Transverse colon (tissue), 4 donors: Measurements from ENCODE around the gene SCRN3. TPM values are rescaled to one million over a fixed set of nuclear protein-coding genes. Genes with fewer than 3 reads are reported as not detected.

Experiments
- DNase-seq: peaks from one replicate; pipeline ENCODE4 v3.0.0-alpha.2; 2019
- H3K27ac ChIP-seq, 4 donors: fragments of 200-600 bp; sonication (generic); 2 replicates each; pipeline ENCODE4 v1.5.1; 2016 to 2018; ENCODE audit warnings: inconsistent platforms in 4 of 4
- H3K27me3 ChIP-seq: fragments of 200-600 bp; sonication (generic); 2 replicates; pipeline ENCODE4 v1.5.1; 2017; ENCODE audit warnings: inconsistent platforms
- H3K36me3 ChIP-seq, 4 donors: fragments of 200-600 bp; sonication (generic); 2 replicates each; pipeline ENCODE4 v1.5.1; 2017 to 2019; ENCODE audit warnings: inconsistent platforms in 4 of 4
- H3K4me1 ChIP-seq, 4 donors: fragments of 200-600 bp; sonication (generic); 2 replicates each; pipeline ENCODE4 v1.5.1; 2017 to 2020; ENCODE audit warnings: inconsistent platforms in 4 of 4
- H3K4me3 ChIP-seq, 4 donors: fragments of 200-600 bp; sonication (generic); 1 replicate in 1 of 4; 2 replicates in 3 of 4; pipeline versions ENCODE4 v1.5.1 to v1.6.1; 2017 to 2019; ENCODE audit warnings: inconsistent platforms in 4 of 4
- H3K9me3 ChIP-seq, 2 donors: fragments of 200-600 bp; sonication (generic); 2 replicates each; pipeline ENCODE4 v1.5.1; 2017 to 2019; ENCODE audit warnings: inconsistent platforms in 2 of 2
- CTCF ChIP-seq, 5 experiments: fragments of 200-600 bp in 3 of 5; fragments of 450-650 bp in 2 of 5; sonication (generic) in 3 of 5; IDR thresholded peaks; 1 replicate in 2 of 5; 2 replicates in 3 of 5; pipeline ENCODE4 v1.5.1; 2016 to 2017; ENCODE audit warnings: antibody characterized with exemption in 5 of 5, inconsistent platforms in 3 of 5, mild to moderate bottlenecking in 2 of 5, moderate library complexity in 1 of 5
- EP300 ChIP-seq: sonication (generic); formaldehyde crosslinking; IDR thresholded peaks from one replicate; pipeline ENCODE4 v1.6.1; 2017; ENCODE audit warnings: antibody characterized with exemption, low read depth
- POLR2A ChIP-seq: fragments of 450-650 bp; IDR thresholded peaks from one replicate; pipeline ENCODE4 v1.6.1; 2016; ENCODE audit warnings: antibody characterized with exemption, mild to moderate bottlenecking, moderate library complexity
- POLR2AphosphoS5 ChIP-seq, 3 donors: sonication (generic); formaldehyde crosslinking; IDR thresholded peaks; one replicate each; pipeline ENCODE4 v1.6.1; 2016; ENCODE audit warnings: antibody characterized with exemption in 3 of 3
- WGBS, 2 donors: methylation state at CpG; one replicate each; pipeline ENCODE4 v1.1.5; 2018; ENCODE audit warnings: low coverage in 1 of 2; 5-methylcytosine and 5-hydroxymethylcytosine counted together
- in situ Hi-C, 4 donors: fragments of 200-750 bp; cut with MboI; loops; one replicate each; pipeline versions ENCODE4 v1.15.0 to v1.15.1; 2017; ENCODE audit warnings: low sequenced_read_pairs in 3 of 4, low pct_ligation_motif_present in 1 of 4, low pct_unique_long_range_greater_than_20kb in 1 of 4
- intact Hi-C: fragments of 100-400 bp; cut with DNase I; formaldehyde crosslinking; loops from one replicate; pipeline ENCODE4 v1.15.1; 2023; ENCODE audit warnings: low total_unique reads
- total RNA-seq, 4 donors: library from RNA; depleted of rRNA; stranded (reverse); fragments of >200 nt; gene quantifications; one replicate each; pipeline ENCODE4 v1.1.0, GENCODE V29; 2016

Gene SCRN3
- total RNA-seq, 4 donors from 2014 or later, result 24.5 to 32.7 (median 30.2) TPM

GRCh38 chr2:174438146-174438886, 42.8 kb downstream of the SCRN3 start:
- H3K9me3 ChIP-seq, result no peaks in the 10 kb centered on the region
- peaks cover 0 to 2% (median 0%) of the 10 kb centered on the region in 4 donors for H3K36me3 ChIP-seq
- no peak for DNase-seq
- H3K27me3 ChIP-seq, result no peaks in the 10 kb centered on the region
- no peak overlapping the region for H3K4me3 ChIP-seq
- in situ Hi-C loops (no loop called here), intact Hi-C loops (no loop called here)
- 92 to 100% methylated on average over 1 to 13 of the region's 13 CpGs for WGBS, 2 donors
- H3K4me1 ChIP-seq, result no peaks in the 10 kb centered on the region
- no peak overlapping the region for H3K27ac ChIP-seq
- no peak for TF ChIP-seq EP300
- no peak for TF ChIP-seq POLR2A
- no peak for TF ChIP-seq CTCF (IDR thresholded peaks at IDR 0.05)
- no peak for TF ChIP-seq POLR2AphosphoS5 (IDR thresholded peaks at IDR 0.05)

GRCh38 chr2:174439323-174439722, 43.8 kb downstream of the SCRN3 start:
- Histone ChIP-seq H3K27ac (no peak overlapping the region), H3K36me3 (no peaks in the 10 kb centered on the region), H3K4me3 (no peak overlapping the region), H3K9me3 (no peaks in the 10 kb centered on the region), H3K27me3 (no peaks in the 10 kb centered on the region), H3K4me1 (no peaks in the 10 kb centered on the region)
- TF ChIP-seq CTCF (IDR thresholded peaks at IDR 0.05), result no peak
- TF ChIP-seq POLR2A, result no peak
- no peak for TF ChIP-seq EP300
- no peak for TF ChIP-seq POLR2AphosphoS5 (IDR thresholded peaks at IDR 0.05)
- WGBS, 2 donors, result 80 to 86% methylated on average over 2 of the region's 2 CpGs
- in situ Hi-C loops, result no loop called here
- intact Hi-C loops, result no loop called here
- DNase-seq, result no peak

GRCh38 chr2:174439950-174440349, 44.4 kb downstream of the SCRN3 start:
- in situ Hi-C loops (no loop called here), intact Hi-C loops (no loop called here)
- Histone ChIP-seq H3K36me3 (no peaks in the 10 kb centered on the region), H3K27ac (no peak overlapping the region), H3K4me3 (no peak overlapping the region), H3K27me3 (no peaks in the 10 kb centered on the region), H3K4me1 (no peaks in the 10 kb centered on the region), H3K9me3 (no peaks in the 10 kb centered on the region)
- WGBS, 2 donors, result 74 to 86% methylated on average over 2 of the region's 2 CpGs
- TF ChIP-seq EP300 (no peak), CTCF (IDR thresholded peaks at IDR 0.05) (no peak), POLR2A (no peak), POLR2AphosphoS5 (IDR thresholded peaks at IDR 0.05) (no peak)
- DNase-seq, result no peak

GRCh38 chr2:174442546-174443510, 47.3 kb downstream of the SCRN3 start:
- no peak for TF ChIP-seq POLR2AphosphoS5 (IDR thresholded peaks at IDR 0.05)
- TF ChIP-seq CTCF (IDR thresholded peaks at IDR 0.05), result no peak
- no peak for TF ChIP-seq EP300
- no peak for TF ChIP-seq POLR2A
- intact Hi-C loops, result no loop called here

More at GRCh38 chr2:174442546-174443510, 47.3 kb downstream of the SCRN3 start:
- H3K4me1 ChIP-seq, result no peaks in the 10 kb centered on the region
- H3K27me3 ChIP-seq, result no peaks in the 10 kb centered on the region
- H3K4me3 ChIP-seq, result no peak overlapping the region
- 87 to 89% methylated on average over 3 of the region's 3 CpGs for WGBS, 2 donors
- H3K36me3 ChIP-seq, result no peaks in the 10 kb centered on the region
- no peaks in the 10 kb centered on the region for H3K9me3 ChIP-seq
- H3K27ac ChIP-seq, result no peak overlapping the region
- in situ Hi-C loops, result no loop called here
- no peak for DNase-seq
